GM19372 (cell line): ENCODE results near the gene PRKACA.
"Not testable (repeated sequence)": the region's sequence is repeated elsewhere in the genome, so short reads cannot be mapped to it uniquely, and the experiment has no call there.

ENCODE experiments used
- ATAC-seq: cut with Tn5 transposase; IDR thresholded peaks from one replicate; pipeline ENCODE4 v1.9.1; 2021; ENCODE audit warnings: mild to moderate bottlenecking, low read depth, moderate library complexity; ENCODE audit not compliant: unreplicated experiment

PRKACA gene

GRCh38 chr19:14053500-14053899, 64.1 kb downstream of the PRKACA start:
- no peak for ATAC-seq

- ATAC-seq, result no peak
Observed at GRCh38 chr19:14053032-14053431, 64.5 kb downstream of the PRKACA start.

GRCh38 chr19:14052470-14052869, 65.1 kb downstream of the PRKACA start:
- no peak for ATAC-seq

GRCh38 chr19:14051980-14052379, 65.6 kb downstream of the PRKACA start:
- no peak for ATAC-seq

- not testable (repeated sequence) for ATAC-seq
Observed at GRCh38 chr19:14050961-14051360, 66.6 kb downstream of the PRKACA start.

- no peak for ATAC-seq
Observed at GRCh38 chr19:14050512-14050911, 67.0 kb downstream of the PRKACA start.

- no peak for ATAC-seq
Observed at GRCh38 chr19:14048443-14049153, 69.0 kb downstream of the PRKACA start.

GRCh38 chr19:14047866-14048265, 69.7 kb downstream of the PRKACA start:
- ATAC-seq, result not testable (repeated sequence)

GRCh38 chr19:14042659-14043608, 74.6 kb downstream of the PRKACA start:
- not testable (repeated sequence) for ATAC-seq
